ENCODE measurements around the gene TRABD2B.

DNA sequence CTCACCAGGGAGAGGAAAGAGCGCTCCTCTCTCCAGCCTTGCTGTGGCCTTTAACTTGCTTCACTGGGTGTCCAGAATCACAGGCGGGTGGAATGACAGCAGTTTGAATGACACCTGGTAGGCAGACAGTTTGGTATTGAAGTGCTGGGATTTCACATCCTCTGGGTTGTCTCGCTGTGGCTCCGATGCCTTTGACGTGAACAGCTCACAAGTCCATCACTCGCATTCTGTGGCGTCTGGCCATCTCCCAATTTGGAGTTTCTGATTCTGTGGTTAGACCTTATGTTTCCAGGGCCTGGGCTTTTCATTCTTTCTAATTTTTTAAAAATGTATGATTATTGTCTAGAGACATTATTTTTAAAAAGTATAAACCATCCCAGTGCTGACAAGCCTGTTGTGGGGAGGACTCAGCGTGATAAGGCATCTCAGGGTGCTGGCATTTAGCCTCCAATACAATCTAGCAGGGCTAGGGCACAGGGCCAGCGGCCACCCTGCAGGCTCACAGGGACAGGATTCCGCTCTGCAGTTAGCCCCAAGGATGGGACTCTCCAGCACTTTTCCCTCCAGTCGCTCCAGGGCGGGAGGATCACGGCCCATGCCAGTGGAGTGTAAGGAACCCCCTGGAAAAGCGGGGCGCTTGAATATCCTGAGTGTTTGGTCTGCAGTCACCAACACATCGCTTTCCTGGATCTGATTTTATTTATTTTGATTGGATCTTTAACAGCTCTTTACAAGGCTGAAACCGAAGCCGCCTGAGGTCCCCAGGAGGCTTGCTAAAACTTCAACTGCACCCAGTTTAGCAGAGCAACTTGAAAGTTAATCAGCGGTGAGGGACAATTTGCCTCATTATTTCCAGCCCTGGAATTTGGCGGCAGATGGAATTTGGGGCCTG, 178.3 kb downstream of the TRABD2B start:
- TF ChIP-seq KLF13 (CRISPR knock-in tag; IDR thresholded peaks at IDR 0.05) (no peak), KDM1A (CRISPR knock-in tag; IDR thresholded peaks at IDR 0.05) (no peak), MAFG (CRISPR knock-in tag; IDR thresholded peaks at IDR 0.05) (no peak), GABPA (IDR thresholded peaks at IDR 0.05; ENCODE audit: low read depth, low read length) (no peak), GABPA (CRISPR knock-in tag; IDR thresholded peaks at IDR 0.05; ENCODE audit: low read depth) (no peak), ZNF143 (CRISPR knock-in tag; IDR thresholded peaks at IDR 0.05) (no peak), ARNTL (CRISPR knock-in tag; IDR thresholded peaks at IDR 0.05) (no peak), HDAC2 (CRISPR knock-in tag; IDR thresholded peaks at IDR 0.05) (no peak), RNF2 (conservative IDR thresholded peaks at IDR 0.05; ENCODE audit: low read depth) (no peak), EZH2 (conservative IDR thresholded peaks at IDR 0.05; ENCODE audit: low read depth, low read length) (no peak)
